Measurements from ENCODE around the gene CCDC186. TPM values are rescaled to one million over a fixed set of nuclear protein-coding genes. Genes with fewer than 3 reads are reported as not detected.

CCDC186 gene
- total RNA-seq, 2 donors from 2014 or later, result 9.0 to 25.3 TPM

Other genes starting within 250 kb of the CCDC186 start
- gene ADRB1, start 130.3 kb downstream of the CCDC186 start, total RNA-seq, result not detected
- under 1 TPM; 0.20 to 0.31 TPM for gene TDRD1, start 5.2 kb upstream of the CCDC186 start, total RNA-seq
- under 1 TPM in 1 of 2 donors, not detected in 1; 0.08 TPM for gene VWA2, start 65.1 kb upstream of the CCDC186 start, total RNA-seq
- gene AFAP1L2, start 230.3 kb upstream of the CCDC186 start, total RNA-seq, result 1 to 10 TPM in 1 of 2 donors, under 1 TPM in 1; 0.98 to 2.7 TPM

Data from activated naive CD4-positive, alpha-beta T cell treated with anti-CD3 and anti-CD28 coated beads, Interleukin-2, amount 50 U/mL, for 72 hours (primary cell).